ENCODE measurements around the gene TBC1D3L.
"Not testable (repeated sequence)": the region's sequence is repeated elsewhere in the genome, so short reads cannot be mapped to it uniquely, and the experiment has no call there.

TBC1D3L gene

GRCh38 chr17:37988960-37989359 is at the start of gene TBC1D3L:
Gene TBC1D3L (minus strand): TSS chr17:37989060. CDS start chr17:37987520, 1,540 bp downstream.
- POLR2A ChIA-PET; CTCF ChIA-PET; DNase-seq (ENCODE audit: extremely low spot score): not testable (repeated sequence)

DNA sequence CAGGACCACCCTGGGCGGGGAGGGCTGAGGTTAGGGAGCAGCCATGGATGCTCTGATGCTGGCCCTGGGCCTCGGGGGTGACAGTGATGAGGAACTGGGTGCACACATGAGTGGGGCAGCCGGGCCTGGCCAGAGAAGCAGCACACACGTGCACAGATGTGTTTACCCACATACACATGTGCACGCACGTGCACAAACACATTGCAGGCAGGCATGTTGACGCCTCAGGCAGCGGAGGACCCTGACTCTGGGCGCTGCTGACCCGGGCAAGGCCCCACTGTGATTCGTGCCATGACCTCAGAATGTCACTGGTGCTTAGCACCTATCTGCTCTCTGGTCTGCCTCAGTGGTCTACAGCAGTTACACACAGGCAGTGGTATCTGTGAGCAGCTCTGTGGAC is 14.8 kb upstream of the TBC1D3L start, which contains the start of gene TBC1D3D:
TBC1D3D (plus strand) TSS at position 301 of the 400 bp plus-strand sequence. CDS start 1,585 bp downstream, outside the sequence.
- POLR2A ChIA-PET; CTCF ChIA-PET; DNase-seq (ENCODE audit: extremely low spot score): not testable (repeated sequence)

Data from HEK293T (cell line).